Ascending aorta (tissue), 2 donors: ENCODE data around the gene GFOD1. TPM values are rescaled to one million over a fixed set of nuclear protein-coding genes. Genes with fewer than 3 reads are reported as not detected.
A peak's percentile ranks its signal among the peaks of the same experiment; 100 is the strongest.

ENCODE experiments used
- DNase-seq, 2 donors: peaks; one replicate each; pipeline ENCODE4 v3.0.0-alpha.2; 2019; ENCODE audit warnings: low spot score in 2 of 2
- H3K27ac ChIP-seq, 2 donors: fragments of 200-600 bp; sonication (generic); one replicate each; pipeline ENCODE4 v1.5.1; 2016 to 2017; ENCODE audit warnings: mild to moderate bottlenecking in 1 of 2
- H3K27me3 ChIP-seq: fragments of 200-600 bp; sonication (generic); one replicate; pipeline ENCODE4 v1.5.1; 2017
- H3K36me3 ChIP-seq, 2 donors: fragments of 200-600 bp; sonication (generic); one replicate each; pipeline ENCODE4 v1.5.1; 2016
- H3K4me1 ChIP-seq, 2 donors: fragments of 200-600 bp; sonication (generic); one replicate each; pipeline ENCODE4 v1.5.1; 2016 to 2017; ENCODE audit warnings: mild to moderate bottlenecking in 1 of 2
- H3K4me3 ChIP-seq, 2 donors: fragments of 200-600 bp; sonication (generic); one replicate each; pipeline ENCODE4 v1.5.1; 2016 to 2017; ENCODE audit warnings: mild to moderate bottlenecking in 1 of 2
- H3K9me3 ChIP-seq, 2 donors: fragments of 200-600 bp; sonication (generic); one replicate each; pipeline ENCODE4 v1.5.1; 2016
- CTCF ChIP-seq, 3 experiments: fragments of 200-600 bp in 2 of 3; fragments of 450-650 bp in 1 of 3; sonication (generic) in 2 of 3; IDR thresholded peaks; one replicate each; pipeline ENCODE4 v1.5.1; 2016 to 2019; ENCODE audit warnings: antibody characterized with exemption in 3 of 3, mild to moderate bottlenecking in 1 of 3, moderate library complexity in 1 of 3
- intact Hi-C: fragments of 100-400 bp; cut with DNase I; formaldehyde crosslinking; loops from one replicate; pipeline ENCODE4 v1.15.1; 2023
- total RNA-seq: library from RNA; depleted of rRNA; stranded (reverse); fragments of >200 nt; gene quantifications from one replicate; pipeline ENCODE4 v1.1.0, GENCODE V29; 2016

Gene GFOD1
- total RNA-seq, 1 donor from 2014 or later, result 28.7 TPM

GRCh38 chr6:13400772-13401171, 86.6 kb downstream of the GFOD1 start:
- Histone ChIP-seq H3K27ac (no peak overlapping the region), H3K9me3 (no peaks in the 10 kb centered on the region), H3K27me3 (no peaks in the 10 kb centered on the region), H3K36me3 (no peaks in the 10 kb centered on the region), H3K4me3 (no peak overlapping the region), H3K4me1 (peaks cover under 1 to 25% of the 10 kb centered on the region in 2 donors)
- intact Hi-C loops, result no loop called here
- no peak for DNase-seq
- TF ChIP-seq CTCF (IDR thresholded peaks at IDR 0.05), result no peak

DNA sequence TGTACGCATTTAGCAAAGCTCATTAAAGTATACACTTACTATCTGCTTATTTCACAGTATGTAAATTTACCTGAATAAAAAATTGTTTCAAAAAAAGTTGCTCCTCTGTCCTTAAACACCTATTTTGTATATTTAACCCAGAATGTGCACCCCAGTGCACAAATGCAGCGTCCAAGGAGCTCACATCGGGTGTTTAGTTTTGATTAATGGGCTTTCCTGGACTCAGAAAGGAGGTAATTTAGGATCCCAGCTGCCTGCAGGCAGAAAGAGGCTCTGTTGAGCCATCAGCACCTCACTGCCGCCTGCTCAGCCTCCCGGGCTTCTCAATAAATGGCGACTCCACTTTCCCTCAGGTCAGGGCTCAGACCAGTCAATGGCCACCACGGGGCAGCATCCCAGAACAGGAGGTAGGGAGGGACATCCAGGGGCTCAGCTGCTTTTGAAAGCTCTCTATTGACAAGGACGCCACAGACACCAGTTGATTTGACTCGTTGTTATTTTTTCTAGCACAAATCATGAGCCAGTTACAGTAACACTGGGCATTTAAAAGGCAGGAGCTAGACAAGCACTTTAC, 88.9 kb downstream of the GFOD1 start:
- Histone ChIP-seq H3K9me3 (no peaks in the 10 kb centered on the region), H3K27me3 (no peaks in the 10 kb centered on the region), H3K4me3 (no peak overlapping the region), H3K4me1 (peaks cover 3 to 23% of the 10 kb centered on the region in 2 donors), H3K36me3 (no peaks in the 10 kb centered on the region), H3K27ac (no peak overlapping the region)
- no peak for TF ChIP-seq CTCF (IDR thresholded peaks at IDR 0.05)
- DNase-seq, result no peak
- intact Hi-C loops, result no loop called here

GRCh38 chr6:13398069-13398381, 89.4 kb downstream of the GFOD1 start:
- H3K4me1 ChIP-seq, result peaks cover 3 to 23% of the 10 kb centered on the region in 2 donors
- TF ChIP-seq CTCF (IDR thresholded peaks at IDR 0.05), result no peak

GRCh38 chr6:13397359-13398068, 89.9 kb downstream of the GFOD1 start:
- H3K4me3 ChIP-seq, result no peak overlapping the region
- no peaks in the 10 kb centered on the region for H3K36me3 ChIP-seq
- TF ChIP-seq CTCF (IDR thresholded peaks at IDR 0.05), result no peak
- H3K4me1 ChIP-seq, result peaks cover 3 to 23% of the 10 kb centered on the region in 2 donors
- DNase-seq, result no peak
- intact Hi-C loops, result no loop called here
- no peaks in the 10 kb centered on the region for H3K27me3 ChIP-seq
- H3K27ac ChIP-seq, result peak overlapping the region in 1 of 2 donors; percentile 66
- no peaks in the 10 kb centered on the region for H3K9me3 ChIP-seq

More at GRCh38 chr6:13398069-13398381, 89.4 kb downstream of the GFOD1 start:
- no peak for DNase-seq
- Histone ChIP-seq H3K27ac (no peak overlapping the region), H3K4me3 (no peak overlapping the region), H3K27me3 (no peaks in the 10 kb centered on the region), H3K36me3 (no peaks in the 10 kb centered on the region), H3K9me3 (no peaks in the 10 kb centered on the region)
- intact Hi-C loops, result no loop called here

- peak overlapping the region; percentile 25 to 66 for H3K27ac ChIP-seq
- peaks cover 3 to 23% of the 10 kb centered on the region in 2 donors for H3K4me1 ChIP-seq
- no peak for DNase-seq
- H3K27me3 ChIP-seq, result no peaks in the 10 kb centered on the region
- H3K4me3 ChIP-seq, result no peak overlapping the region
- no peak for TF ChIP-seq CTCF (IDR thresholded peaks at IDR 0.05)
- H3K36me3 ChIP-seq, result no peaks in the 10 kb centered on the region
- H3K9me3 ChIP-seq, result no peaks in the 10 kb centered on the region
- intact Hi-C loops, result no loop called here
Measured at GRCh38 chr6:13396241-13396792, 91.1 kb downstream of the GFOD1 start.
